Astrocyte (in vitro differentiated cells and primary cell): Measurements from ENCODE around the gene PDLIM3. TPM values are rescaled to one million over a fixed set of nuclear protein-coding genes. Genes with fewer than 3 reads are reported as not detected.

Experiments
- DNase-seq: peaks from one replicate; pipeline ENCODE4 v3.0.0-alpha.2; 2010; ENCODE audit warnings: low read depth
- FAIRE-seq: peaks from 2 replicates; lab custom pipeline; 2011; peaks lifted over from hg19 to GRCh38; lab: Jason Lieb, UNC
- H2AFZ ChIP-seq: 2 replicates; pipeline ENCODE4 v1.6.0; 2012; ENCODE audit warnings: low read depth, low read length, inconsistent platforms
- H3K27ac ChIP-seq: 2 replicates; pipeline ENCODE4 v1.5.1; 2011; ENCODE audit warnings: low read depth, low read length, inconsistent platforms
- H3K27me3 ChIP-seq: 2 replicates; pipeline ENCODE4 v1.6.0; 2011; ENCODE audit warnings: low read length, inconsistent platforms; ENCODE audit not compliant: insufficient read depth
- H3K36me3 ChIP-seq: 2 replicates; pipeline ENCODE4 v1.5.1; 2011; ENCODE audit warnings: low read length, inconsistent platforms; ENCODE audit not compliant: insufficient read depth
- H3K4me1 ChIP-seq: 2 replicates; pipeline ENCODE4 v1.5.1; 2011; ENCODE audit warnings: low read length, inconsistent platforms; ENCODE audit not compliant: insufficient read depth
- H3K4me2 ChIP-seq: 2 replicates; pipeline ENCODE4 v1.6.0; 2012; ENCODE audit warnings: low read length, inconsistent platforms
- H3K4me3 ChIP-seq: 2 replicates; pipeline ENCODE4 v1.5.1; 2011; ENCODE audit warnings: low read depth, mild to moderate bottlenecking, low read length, inconsistent platforms; ENCODE audit not compliant: insufficient read depth
- H3K79me2 ChIP-seq: 2 replicates; pipeline ENCODE4 v1.6.0; 2012; ENCODE audit warnings: mild to moderate bottlenecking, low read length, inconsistent platforms; ENCODE audit not compliant: insufficient read depth
- H3K9ac ChIP-seq: 2 replicates; pipeline ENCODE4 v1.6.0; 2012; ENCODE audit warnings: mild to moderate bottlenecking, low read length, inconsistent platforms
- H3K9me3 ChIP-seq: 2 replicates; pipeline ENCODE4 v1.5.1; 2012; ENCODE audit warnings: low read depth, mild to moderate bottlenecking, low read length, inconsistent platforms; ENCODE audit not compliant: insufficient read depth
- H4K20me1 ChIP-seq: 2 replicates; pipeline ENCODE4 v1.6.0; 2012; ENCODE audit warnings: low read length, inconsistent platforms; ENCODE audit not compliant: insufficient read depth
- H3K27ac Mint-ChIP-seq: one replicate; pipeline ENCODE4 v1.8.0; 2021; ENCODE audit warnings: mild to moderate bottlenecking, mixed read lengths; ENCODE audit not compliant: unreplicated experiment
- H3K27me3 Mint-ChIP-seq: one replicate; pipeline ENCODE4 v1.8.0; 2021; ENCODE audit warnings: low read depth, mixed read lengths; ENCODE audit not compliant: unreplicated experiment
- H3K36me3 Mint-ChIP-seq: one replicate; pipeline ENCODE4 v1.8.0; 2021; ENCODE audit warnings: low read depth, mixed read lengths; ENCODE audit not compliant: unreplicated experiment
- H3K4me1 Mint-ChIP-seq: one replicate; pipeline ENCODE4 v1.8.0; 2021; ENCODE audit warnings: low read depth, mixed read lengths; ENCODE audit not compliant: unreplicated experiment
- H3K4me3 Mint-ChIP-seq: one replicate; pipeline ENCODE4 v1.8.0; 2021; ENCODE audit warnings: mild to moderate bottlenecking, moderate library complexity, mixed read lengths; ENCODE audit not compliant: unreplicated experiment
- H3K9me3 Mint-ChIP-seq: one replicate; pipeline ENCODE4 v1.8.0; 2021; ENCODE audit warnings: mild to moderate bottlenecking, mixed read lengths; ENCODE audit not compliant: unreplicated experiment
- CTCF ChIP-seq: IDR thresholded peaks from 2 replicates; pipeline ENCODE4 v1.5.1; 2011; ENCODE audit warnings: low read depth, mild to moderate bottlenecking, inconsistent platforms, low read length, moderate library complexity; ENCODE audit not compliant: insufficient read depth
- EZH2 ChIP-seq: IDR thresholded peaks from 2 replicates; pipeline ENCODE4 v1.6.1; 2012; ENCODE audit warnings: mild to moderate bottlenecking, low read length, inconsistent platforms; ENCODE audit not compliant: insufficient read depth
- total RNA-seq: library from RNA; stranded (reverse); gene quantifications from 2 replicates; pipeline ENCODE4 v1.2.1, GENCODE V29; 2021

Gene PDLIM3
- total RNA-seq, 1 donor from 2014 or later = 28.5 TPM

- Mint-ChIP-seq H3K36me3 (peaks cover 3% of the 10 kb centered on the region), H3K9me3 (no peaks in the 10 kb centered on the region), H3K27me3 (no peaks in the 10 kb centered on the region), H3K27ac (peak overlapping the region; percentile 38), H3K4me3 (no peak overlapping the region), H3K4me1 (peaks cover 17% of the 10 kb centered on the region)
- no peaks in the 10 kb centered on the region for H3K36me3 ChIP-seq
- no peak for FAIRE-seq
- no peaks in the 10 kb centered on the region for H3K9me3 ChIP-seq
- TF ChIP-seq CTCF = no peak
- no peak for TF ChIP-seq EZH2
- no peaks in the 10 kb centered on the region for H3K4me1 ChIP-seq
- H2AFZ ChIP-seq = no peak overlapping the region
- H3K79me2 ChIP-seq = no peaks in the 10 kb centered on the region
- no peak overlapping the region for H3K9ac ChIP-seq
- no peak overlapping the region for H3K4me3 ChIP-seq
- no peak overlapping the region for H3K4me2 ChIP-seq
- DNase-seq = no peak
- no peaks in the 10 kb centered on the region for H4K20me1 ChIP-seq
- no peak overlapping the region for H3K27ac ChIP-seq
- no peaks in the 10 kb centered on the region for H3K27me3 ChIP-seq
Observed at GRCh38 chr4:185582651-185583400, 47.5 kb upstream of the PDLIM3 start.

DNA sequence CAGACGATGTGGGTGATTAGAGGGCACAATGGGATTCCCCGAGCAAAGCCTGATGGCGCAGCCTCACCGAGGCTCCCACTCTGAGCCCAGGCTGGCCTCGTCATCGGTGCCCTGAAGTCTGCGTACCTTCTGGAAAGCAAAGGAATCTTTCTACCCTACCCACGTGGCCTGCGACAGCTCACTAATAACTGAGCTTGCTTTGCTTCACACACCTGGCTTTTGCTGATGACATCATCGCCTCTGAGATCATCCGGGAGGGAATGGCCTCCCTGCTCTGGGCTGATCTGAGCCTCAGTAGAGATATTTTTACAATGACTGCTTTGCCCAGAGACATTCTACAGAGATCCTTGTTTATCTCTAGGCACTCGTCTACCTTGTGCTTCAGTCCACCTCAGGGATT is 45.4 kb upstream of the PDLIM3 start:
- peaks cover 3% of the 10 kb centered on the region for H3K36me3 Mint-ChIP-seq

More for the DNA sequence above, 45.4 kb upstream of the PDLIM3 start:
- H3K9me3 ChIP-seq = no peaks in the 10 kb centered on the region
- no peak for TF ChIP-seq CTCF
- no peak for TF ChIP-seq EZH2
- H3K4me3 ChIP-seq = no peak overlapping the region
- H3K27me3 Mint-ChIP-seq = no peaks in the 10 kb centered on the region
- H2AFZ ChIP-seq = no peak overlapping the region
- H3K27me3 ChIP-seq = no peaks in the 10 kb centered on the region
- peaks cover 20% of the 10 kb centered on the region for H3K4me1 Mint-ChIP-seq
- FAIRE-seq (no peak), DNase-seq (no peak)
- H3K4me3 Mint-ChIP-seq = no peak overlapping the region
- H3K9me3 Mint-ChIP-seq = no peaks in the 10 kb centered on the region
- no peaks in the 10 kb centered on the region for H4K20me1 ChIP-seq
- peak overlapping the region; percentile 86 for H3K27ac Mint-ChIP-seq
- H3K36me3 ChIP-seq = no peaks in the 10 kb centered on the region
- no peak overlapping the region for H3K27ac ChIP-seq
- H3K4me1 ChIP-seq = no peaks in the 10 kb centered on the region
- H3K9ac ChIP-seq = no peak overlapping the region
- H3K4me2 ChIP-seq = no peak overlapping the region
- no peaks in the 10 kb centered on the region for H3K79me2 ChIP-seq
